Calu3 (cell line): ENCODE results near the gene SLC25A25. TPM values are rescaled to one million over a fixed set of nuclear protein-coding genes. Genes with fewer than 3 reads are reported as not detected.

Experiments
- BruUV-seq: library from RNA; stranded (reverse); fragments of 400-500 nt; replicated peaks from 2 replicates; lab custom pipeline; 2021; lab: Mats Ljungman, UMichigan
- CTCF ChIA-PET: fragments of 300-600 bp; sonication (Branson Sonifier 250); formaldehyde crosslinking; loops from one replicate; lab custom pipeline; 2022; ENCODE audit warnings: antibody characterized with exemption; lab: Charles Lee
- DNase-seq: peaks from one replicate; pipeline ENCODE4 v3.0.0; 2022
- H3K27ac Mint-ChIP-seq: one replicate; pipeline ENCODE4 v1.8.0; 2022; ENCODE audit warnings: mixed read lengths; ENCODE audit not compliant: unreplicated experiment
- H3K27me3 Mint-ChIP-seq: one replicate; pipeline ENCODE4 v1.8.0; 2022; ENCODE audit warnings: mixed read lengths; ENCODE audit not compliant: unreplicated experiment
- H3K36me3 Mint-ChIP-seq: one replicate; pipeline ENCODE4 v1.8.0; 2022; ENCODE audit warnings: mild to moderate bottlenecking, moderate library complexity, mixed read lengths; ENCODE audit not compliant: insufficient read depth, unreplicated experiment
- H3K4me1 Mint-ChIP-seq: one replicate; pipeline ENCODE4 v1.8.0; 2022; ENCODE audit warnings: mild to moderate bottlenecking, low read depth, mixed read lengths; ENCODE audit not compliant: unreplicated experiment
- H3K4me3 Mint-ChIP-seq: one replicate; pipeline ENCODE4 v1.8.0; 2022; ENCODE audit warnings: mild to moderate bottlenecking, low read depth, moderate library complexity, mixed read lengths; ENCODE audit not compliant: unreplicated experiment
- H3K9me3 Mint-ChIP-seq: one replicate; pipeline ENCODE4 v1.8.0; 2022; ENCODE audit warnings: low read depth, mixed read lengths; ENCODE audit not compliant: unreplicated experiment
- CTCF ChIP-seq: fragments of 200-600 bp; IDR thresholded peaks from one replicate; pipeline ENCODE4 v1.8.0; 2022; ENCODE audit warnings: antibody characterized with exemption; ENCODE audit not compliant: unreplicated experiment
- intact Hi-C: fragments of 100-400 bp; cut with micrococcal nuclease; formaldehyde crosslinking; loops from one replicate; pipeline ENCODE4 v1.10.0; 2022; ENCODE audit not compliant: unreplicated experiment
- total RNA-seq: library from RNA; stranded (reverse); gene quantifications from 2 replicates; pipeline ENCODE4 v1.2.3, GENCODE V29; 2022

Gene SLC25A25
- total RNA-seq, 1 experiment from 2014 or later, result 19.5 TPM

- Mint-ChIP-seq H3K9me3 (no peaks in the 10 kb centered on the region), H3K27me3 (peaks cover 11% of the 10 kb centered on the region), H3K4me1 (peaks cover 32% of the 10 kb centered on the region), H3K27ac (peak overlapping the region; percentile 100), H3K36me3 (peaks cover 83% of the 10 kb centered on the region), H3K4me3 (peak overlapping the region; percentile 89)
- BruUV-seq, result no TSS peak
- TF ChIP-seq CTCF, result no peak
- CTCF ChIA-PET, result no interaction called here
- peak; percentile 35 for DNase-seq
- intact Hi-C loops, result no loop called here
These were observed 83.5 kb downstream of the SLC25A25 start for GRCh38 chr9:128151309-128152132.

- H3K9me3 Mint-ChIP-seq, result no peaks in the 10 kb centered on the region
- DNase-seq, result no peak
- intact Hi-C loops, result no loop called here
- peaks cover 88% of the 10 kb centered on the region for H3K36me3 Mint-ChIP-seq
- H3K4me1 Mint-ChIP-seq, result peaks cover 25% of the 10 kb centered on the region
- H3K27me3 Mint-ChIP-seq, result peaks cover 11% of the 10 kb centered on the region
- BruUV-seq, result no TSS peak
- H3K27ac Mint-ChIP-seq, result peak overlapping the region; percentile 100
- CTCF ChIA-PET, result interaction anchor here (0.6 kb wide), 1 partner anchor 211 kb away, joined by 4 read pairs; no protein-coding TSS in a partner anchor
- peak overlapping the region; percentile 89 for H3K4me3 Mint-ChIP-seq
- no peak for TF ChIP-seq CTCF
These were observed 84.4 kb downstream of the SLC25A25 start for GRCh38 chr9:128152133-128153059.

GRCh38 chr9:128153060-128153946, 85.3 kb downstream of the SLC25A25 start:
- BruUV-seq, result no TSS peak
- CTCF ChIA-PET, result no interaction called here
- peak; percentile 52 for DNase-seq
- H3K27ac Mint-ChIP-seq, result peak overlapping the region; percentile 100
- no peaks in the 10 kb centered on the region for H3K9me3 Mint-ChIP-seq
- no peak for TF ChIP-seq CTCF
- peaks cover 11% of the 10 kb centered on the region for H3K27me3 Mint-ChIP-seq
- intact Hi-C loops, result no loop called here
- H3K4me3 Mint-ChIP-seq, result peak overlapping the region; percentile 89
- H3K4me1 Mint-ChIP-seq, result peaks cover 25% of the 10 kb centered on the region
- peaks cover 89% of the 10 kb centered on the region for H3K36me3 Mint-ChIP-seq
